ENCODE measurements around the gene RPL39. TPM values are rescaled to one million over a fixed set of nuclear protein-coding genes. Genes with fewer than 3 reads are reported as not detected.

RPL39 gene
- total RNA-seq = 1,000 to 10,000 TPM; 3,712 to 3,978 TPM
- polyA plus RNA-seq (2013, experiment 1 of 2) = 8,635 TPM
- 7,079 TPM for polyA plus RNA-seq (2013, experiment 2 of 2)
- total RNA-seq = 173 to 673 (median 367) reads per million in 172 experiments

- no peak for TF ChIP-seq CTCF (IDR thresholded peaks at IDR 0.05)
- H3K9me3 ChIP-seq (ENCODE audit: control insufficient read depth in 1 of 2, insufficient read depth in 1 of 2, low read length in 2 of 2) = no peaks in the 10 kb centered on the region
- intact Hi-C loops (cut with DNase I, micrococcal nuclease) = loop anchor here (2.0 to 5.0 kb wide), 5 partner anchors 61 to 319 kb away; partner anchors contain the start of genes UPF3B (in 2 of the 2), NDUFA1 (in 1 of the 2) and RNF113A (in 1 of the 2)
- ChIA-PET CTCF (interaction anchor here (1.2 to 1.9 kb wide), 3 partner anchors 61 to 97 kb away, joined by 3 to 9 read pairs (median 4); partner anchors contain the start of gene UPF3B), POLR2A (interaction anchor here (0.7 to 3.9 kb wide), 35 partner anchors 10 to 1445 kb away, joined by 3 to 90 read pairs (median 5); partner anchors contain the start of genes CUL4B, DOCK11, MCTS1 and NDUFA1)
- peak within 1 kb of the TSS; percentile 98 for H3K4me3 ChIP-seq (ENCODE audit: low read length)
- peaks cover 31% of the 10 kb centered on the region for H3K36me3 ChIP-seq (ENCODE audit: insufficient read depth, low read length)
- H3K9me3 Mint-ChIP-seq = no peaks in the 10 kb centered on the region
- peak; percentile 52 to 93 (median 74) for DNase-seq
- H3K4me1 ChIP-seq (ENCODE audit: insufficient read depth, low read length) = peaks cover 35% of the 10 kb centered on the region
- H3K27ac ChIP-seq (ENCODE audit: low read depth in 1 of 2, low read length in 2 of 2) = peak within 1 kb of the TSS; percentile 91 to 97
- peak within 1 kb of the TSS; percentile 99 for H3K4me3 Mint-ChIP-seq
- peaks cover 32% of the 10 kb centered on the region for H3K4me1 Mint-ChIP-seq (ENCODE audit: low read depth)
- ATAC-seq (ENCODE audit: poor library complexity) = peak; percentile 93
- peak within 1 kb of the TSS; percentile 98 for H3K27ac Mint-ChIP-seq
- no peaks in the 10 kb centered on the region for H3K27me3 Mint-ChIP-seq
- H3K27me3 ChIP-seq (ENCODE audit: control insufficient read depth in 1 of 2, insufficient read depth in 2 of 2, low read length in 2 of 2) = no peaks in the 10 kb centered on the region
- H3K36me3 Mint-ChIP-seq (ENCODE audit: low read depth) = peaks cover 46% of the 10 kb centered on the region
Observed at GRCh38 chrX:119791437-119792231, at the start of gene RPL39. TSS of gene RPL39 (minus strand) at chrX:119791630. CDS start at chrX:119791576, 54 bp downstream.

GRCh38 chrX:119833905-119834304, 42.5 kb upstream of the RPL39 start:
- TF ChIP-seq CTCF (IDR thresholded peaks at IDR 0.05) = no peak
- no peaks in the 10 kb centered on the region for H3K4me1 Mint-ChIP-seq (ENCODE audit: low read depth)

GRCh38 chrX:119828446-119828845, 37.0 kb upstream of the RPL39 start:
- H3K4me1 ChIP-seq (ENCODE audit: insufficient read depth, low read length) = no peaks in the 10 kb centered on the region
- H3K4me3 Mint-ChIP-seq = no peak overlapping the region
- no peaks in the 10 kb centered on the region for H3K9me3 Mint-ChIP-seq
- H3K27ac Mint-ChIP-seq = no peak overlapping the region
- H3K36me3 ChIP-seq (ENCODE audit: insufficient read depth, low read length) = peaks cover 10% of the 10 kb centered on the region
- intact Hi-C loops (cut with DNase I, micrococcal nuclease) = no loop called here
- no peaks in the 10 kb centered on the region for H3K27me3 Mint-ChIP-seq
- no peak overlapping the region for H3K4me3 ChIP-seq (ENCODE audit: low read length)
- TF ChIP-seq CTCF (IDR thresholded peaks at IDR 0.05) = no peak
- DNase-seq = no peak
- no peaks in the 10 kb centered on the region for H3K27me3 ChIP-seq (ENCODE audit: control insufficient read depth in 1 of 2, insufficient read depth in 2 of 2, low read length in 2 of 2)
- POLR2A ChIA-PET = no interaction called here
- ATAC-seq (ENCODE audit: poor library complexity) = no peak
- CTCF ChIA-PET = no interaction called here
- H3K27ac ChIP-seq (ENCODE audit: low read depth in 1 of 2, low read length in 2 of 2) = no peak overlapping the region
- peaks cover 6% of the 10 kb centered on the region for H3K4me1 Mint-ChIP-seq (ENCODE audit: low read depth)
- H3K36me3 Mint-ChIP-seq (ENCODE audit: low read depth) = peaks cover 32% of the 10 kb centered on the region
- no peaks in the 10 kb centered on the region for H3K9me3 ChIP-seq (ENCODE audit: control insufficient read depth in 1 of 2, insufficient read depth in 1 of 2, low read length in 2 of 2)

More at GRCh38 chrX:119833905-119834304, 42.5 kb upstream of the RPL39 start:
- POLR2A ChIA-PET = no interaction called here
- Histone ChIP-seq H3K9me3 (ENCODE audit: control insufficient read depth in 1 of 2, insufficient read depth in 1 of 2, low read length in 2 of 2) (no peaks in the 10 kb centered on the region), H3K4me1 (ENCODE audit: insufficient read depth, low read length) (no peaks in the 10 kb centered on the region), H3K27ac (ENCODE audit: low read depth in 1 of 2, low read length in 2 of 2) (no peak overlapping the region), H3K36me3 (ENCODE audit: insufficient read depth, low read length) (peaks cover 44% of the 10 kb centered on the region), H3K27me3 (ENCODE audit: control insufficient read depth in 1 of 2, insufficient read depth in 2 of 2, low read length in 2 of 2) (no peaks in the 10 kb centered on the region), H3K4me3 (ENCODE audit: low read length) (no peak overlapping the region)
- Mint-ChIP-seq H3K27me3 (no peaks in the 10 kb centered on the region), H3K27ac (no peak overlapping the region), H3K4me3 (no peak overlapping the region), H3K9me3 (no peaks in the 10 kb centered on the region), H3K36me3 (ENCODE audit: low read depth) (peaks cover 74% of the 10 kb centered on the region)
- DNase-seq (no peak), ATAC-seq (ENCODE audit: poor library complexity) (no peak)
- CTCF ChIA-PET = no interaction called here
- intact Hi-C loops (cut with DNase I, micrococcal nuclease) = no loop called here

All from CD4-positive, alpha-beta T cell (primary cell).